ENCODE data around the gene ARID1A. TPM values are rescaled to one million over a fixed set of nuclear protein-coding genes. Genes with fewer than 3 reads are reported as not detected.

Gene ARID1A
- total RNA-seq, 6 donors from 2014 or later, result 61.3 to 102 (median 70.5) TPM

- peak; percentile 67 to 81 for ATAC-seq (ENCODE audit: low FRiP score in 2 of 2)
- TF ChIP-seq POLR2AphosphoS5 (IDR thresholded peaks at IDR 0.05) (peak in 1 of 2 donors; percentile 86), POLR2A (IDR thresholded peaks at IDR 0.05) (peak in 3 of 4 donors; percentile 33 to 78 (median 56)), CTCF (IDR thresholded peaks at IDR 0.05) (peak in 1 of 6 experiments; percentile 31), EP300 (IDR thresholded peaks at IDR 0.05) (no peak)
- WGBS, 2 donors, result 1 to 2% methylated on average over 17 to 30 of the region's 30 CpGs
- Histone ChIP-seq H3K4me1 (peaks cover 27 to 38% (median 29%) of the 10 kb centered on the region in 4 donors), H3K4me3 (peak overlapping the region; percentile 48 to 63 (median 54)), H3K27ac (peak overlapping the region; percentile 96 to 100 (median 97)), H3K36me3 (no peaks in the 10 kb centered on the region), H3K27me3 (peaks cover 0 to 2% (median 0%) of the 10 kb centered on the region in 4 donors), H3K9me3 (no peaks in the 10 kb centered on the region)
- DNase-seq, result peak; percentile 76 to 86
These were observed 3.5 kb upstream of the ARID1A start for GRCh38 chr1:26692211-26692792.

- Histone ChIP-seq H3K4me1 (peaks cover 27 to 38% (median 29%) of the 10 kb centered on the region in 4 donors), H3K9me3 (no peaks in the 10 kb centered on the region), H3K36me3 (no peaks in the 10 kb centered on the region), H3K27ac (peak overlapping the region; percentile 96 to 100 (median 97)), H3K27me3 (peaks cover 0 to 2% (median 0%) of the 10 kb centered on the region in 4 donors), H3K4me3 (peak overlapping the region; percentile 48 to 63 (median 54))
- WGBS, 2 donors, result 0 to 1% methylated on average over 27 to 28 of the region's 34 CpGs
- peak in 2 of 4 donors; percentile 40 to 77 for TF ChIP-seq EP300 (IDR thresholded peaks at IDR 0.05)
- TF ChIP-seq POLR2A (IDR thresholded peaks at IDR 0.05), result peak in 3 of 4 donors; percentile 41 to 67 (median 52)
- peak in 2 of 6 experiments; percentile 7 to 26 for TF ChIP-seq CTCF (IDR thresholded peaks at IDR 0.05)
- TF ChIP-seq POLR2AphosphoS5 (IDR thresholded peaks at IDR 0.05), result peak; percentile 77 to 88
- peak; percentile 86 to 94 for DNase-seq
- peak; percentile 81 to 92 for ATAC-seq (ENCODE audit: low FRiP score in 2 of 2)
These were observed 2.9 kb upstream of the ARID1A start for GRCh38 chr1:26692793-26693490.

GRCh38 chr1:26693599-26694572 is 1.9 kb upstream of the ARID1A start:
- 38 to 46% methylated on average over 7 of the region's 7 CpGs for WGBS, 2 donors
- TF ChIP-seq POLR2AphosphoS5 (IDR thresholded peaks at IDR 0.05) (no peak), CTCF (IDR thresholded peaks at IDR 0.05) (no peak), EP300 (IDR thresholded peaks at IDR 0.05) (no peak), POLR2A (IDR thresholded peaks at IDR 0.05) (no peak)
- no peak for DNase-seq
- Histone ChIP-seq H3K9me3 (no peaks in the 10 kb centered on the region), H3K4me3 (peak overlapping the region; percentile 48 to 63 (median 54)), H3K36me3 (no peaks in the 10 kb centered on the region), H3K27ac (peak overlapping the region; percentile 96 to 100 (median 97)), H3K27me3 (peaks cover 0 to 2% (median 0%) of the 10 kb centered on the region in 4 donors), H3K4me1 (peaks cover 30 to 45% (median 36%) of the 10 kb centered on the region in 4 donors)
- no peak for ATAC-seq (ENCODE audit: low FRiP score in 2 of 2)

DNA sequence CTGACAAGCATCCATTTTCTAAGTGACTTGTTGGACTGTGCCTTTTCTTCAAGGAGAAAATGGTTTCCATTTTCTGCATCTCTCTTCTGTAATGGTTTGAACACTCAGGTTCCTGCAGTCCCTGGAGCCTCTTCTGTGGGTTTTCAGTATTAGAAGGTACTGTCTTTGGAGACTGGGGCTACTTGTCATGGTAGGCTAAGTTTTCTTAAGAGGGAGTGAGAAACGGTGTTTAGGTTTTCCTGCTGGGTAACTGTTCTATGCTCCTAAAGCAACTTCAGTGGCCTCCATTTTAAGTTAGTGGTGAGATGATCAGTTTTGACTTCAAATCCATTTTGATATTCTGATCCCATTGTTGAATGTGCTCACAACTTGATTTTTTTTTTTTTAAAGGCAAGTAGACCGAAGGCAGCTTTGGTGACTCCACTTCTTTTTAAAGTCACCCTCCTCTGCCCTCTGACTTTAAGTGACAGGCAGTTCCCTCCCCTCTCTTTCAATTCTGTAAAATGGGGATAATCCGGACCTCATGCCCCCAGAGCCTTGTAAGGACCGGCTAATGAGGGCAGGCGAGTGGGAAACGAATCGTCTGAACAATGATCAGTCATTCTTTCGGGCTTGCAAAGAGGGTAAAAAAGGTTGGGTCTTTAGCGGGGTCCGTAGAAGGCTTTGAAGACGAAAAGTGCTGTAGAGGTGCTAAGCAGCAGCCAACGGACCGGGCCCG is 1.0 kb upstream of the ARID1A start:
- WGBS, 2 donors, result 5 to 7% methylated on average over 14 of the region's 14 CpGs
- DNase-seq (no peak), ATAC-seq (ENCODE audit: low FRiP score in 2 of 2) (no peak)
- no peak for TF ChIP-seq CTCF (IDR thresholded peaks at IDR 0.05)
- TF ChIP-seq POLR2AphosphoS5 (IDR thresholded peaks at IDR 0.05), result no peak
- TF ChIP-seq EP300 (IDR thresholded peaks at IDR 0.05), result no peak
- TF ChIP-seq POLR2A (IDR thresholded peaks at IDR 0.05), result no peak
- H3K4me1 ChIP-seq, result peaks cover 39 to 54% (median 45%) of the 10 kb centered on the region in 4 donors
- peak overlapping the region; percentile 46 to 95 (median 90) for H3K4me3 ChIP-seq
- H3K9me3 ChIP-seq, result no peaks in the 10 kb centered on the region
- H3K27ac ChIP-seq, result peak overlapping the region; percentile 96 to 100 (median 97)
- no peaks in the 10 kb centered on the region for H3K36me3 ChIP-seq
- peaks cover 0 to 2% (median 0%) of the 10 kb centered on the region in 4 donors for H3K27me3 ChIP-seq

Measured in upper lobe of left lung (tissue), 6 donors.